HFF-Myc (cell line): Measurements from ENCODE around the gene GSTM1.

ENCODE experiments used
- DNase-seq: peaks from one replicate; pipeline ENCODE4 v3.0.0-alpha.2; 2011; ENCODE audit warnings: low read depth; ENCODE audit errors: extremely low read depth
- H3K4me3 ChIP-seq: replicated peaks from 2 replicates; pipeline ENCODE4 v1.5.1; 2011; ENCODE audit warnings: low read depth, mild to moderate bottlenecking, control low read depth, low read length
- TF ChIP-seq, protein P1 (sequence below): IDR thresholded peaks from 2 replicates; pipeline ENCODE4 v1.5.1; 2012; ENCODE audit warnings: mild to moderate bottlenecking, low read depth, low read length, control low read depth; ENCODE audit errors: missing control alignments

GSTM1 gene

DNA sequence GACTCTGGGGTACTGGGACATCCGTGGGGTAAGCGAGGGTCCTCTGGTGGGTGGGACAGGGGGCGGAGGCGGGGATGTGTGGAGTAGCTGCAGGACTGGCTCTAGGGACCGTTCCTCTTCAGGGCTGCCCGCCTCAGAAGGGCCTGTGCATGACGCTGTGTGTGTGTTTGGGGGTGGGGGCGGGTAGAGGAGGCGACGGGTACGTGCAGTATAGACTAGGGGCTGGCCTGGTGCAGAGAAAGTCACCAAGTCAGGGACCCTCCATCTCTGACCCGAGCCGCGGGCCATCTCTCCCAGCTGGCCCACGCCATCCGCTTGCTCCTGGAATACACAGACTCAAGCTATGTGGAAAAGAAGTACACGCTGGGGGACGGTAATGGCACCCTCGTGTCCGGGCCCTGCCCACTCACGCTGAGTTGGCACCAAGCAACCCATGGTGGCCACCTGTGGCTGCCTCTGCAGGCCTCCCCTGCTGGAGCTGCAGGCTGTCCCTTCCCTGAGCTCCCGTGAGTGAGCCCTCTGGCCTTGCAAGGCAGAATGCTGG, 24.8 kb downstream of the GSTM1 start:
- H3K4me3 ChIP-seq = peak overlapping the region; percentile 3; the same call in 1 of the 2 replicates
- DNase-seq = no peak
- TF ChIP-seq, protein P1, sequence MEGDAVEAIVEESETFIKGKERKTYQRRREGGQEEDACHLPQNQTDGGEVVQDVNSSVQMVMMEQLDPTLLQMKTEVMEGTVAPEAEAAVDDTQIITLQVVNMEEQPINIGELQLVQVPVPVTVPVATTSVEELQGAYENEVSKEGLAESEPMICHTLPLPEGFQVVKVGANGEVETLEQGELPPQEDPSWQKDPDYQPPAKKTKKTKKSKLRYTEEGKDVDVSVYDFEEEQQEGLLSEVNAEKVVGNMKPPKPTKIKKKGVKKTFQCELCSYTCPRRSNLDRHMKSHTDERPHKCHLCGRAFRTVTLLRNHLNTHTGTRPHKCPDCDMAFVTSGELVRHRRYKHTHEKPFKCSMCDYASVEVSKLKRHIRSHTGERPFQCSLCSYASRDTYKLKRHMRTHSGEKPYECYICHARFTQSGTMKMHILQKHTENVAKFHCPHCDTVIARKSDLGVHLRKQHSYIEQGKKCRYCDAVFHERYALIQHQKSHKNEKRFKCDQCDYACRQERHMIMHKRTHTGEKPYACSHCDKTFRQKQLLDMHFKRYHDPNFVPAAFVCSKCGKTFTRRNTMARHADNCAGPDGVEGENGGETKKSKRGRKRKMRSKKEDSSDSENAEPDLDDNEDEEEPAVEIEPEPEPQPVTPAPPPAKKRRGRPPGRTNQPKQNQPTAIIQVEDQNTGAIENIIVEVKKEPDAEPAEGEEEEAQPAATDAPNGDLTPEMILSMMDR = no peak

- no peak for DNase-seq
- TF ChIP-seq, protein P1 = no peak
- H3K4me3 ChIP-seq = no peak overlapping the region
Measured at GRCh38 chr1:109713636-109714035, 26.0 kb downstream of the GSTM1 start.

- TF ChIP-seq, protein P1 = no peak
- DNase-seq = no peak
- no peak overlapping the region for H3K4me3 ChIP-seq
Measured at GRCh38 chr1:109714661-109715372, 27.2 kb downstream of the GSTM1 start.

DNA sequence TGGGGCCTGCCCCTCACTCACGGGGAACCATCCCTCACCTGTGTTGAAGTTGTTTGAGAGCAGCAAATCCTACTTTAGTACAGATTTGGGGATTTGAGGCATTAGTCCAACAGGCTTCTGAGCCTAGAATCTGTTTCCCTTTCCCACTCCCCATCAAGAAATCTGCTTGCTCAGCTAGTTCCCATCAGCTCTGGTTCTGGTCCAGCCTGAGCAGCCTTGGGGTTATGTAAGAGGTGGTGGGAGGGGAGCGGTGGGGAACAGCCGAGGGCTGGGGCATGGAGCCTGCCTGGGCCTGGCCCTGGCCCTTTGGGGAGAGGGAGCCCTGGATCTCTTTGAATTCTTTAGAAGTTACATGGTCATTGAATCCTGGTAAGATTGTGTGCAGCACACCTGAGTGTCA, 28.5 kb downstream of the GSTM1 start:
- no peak overlapping the region for H3K4me3 ChIP-seq
- no peak for DNase-seq
- TF ChIP-seq, protein P1 = no peak

- no peak overlapping the region for H3K4me3 ChIP-seq
- TF ChIP-seq, protein P1 = no peak
- DNase-seq = no peak
Measured at GRCh38 chr1:109716570-109717090, 29.0 kb downstream of the GSTM1 start.

GRCh38 chr1:109717729-109718128, 30.1 kb downstream of the GSTM1 start:
- no peak overlapping the region for H3K4me3 ChIP-seq
- DNase-seq = no peak
- TF ChIP-seq, protein P1 = no peak
